Right cardiac atrium (tissue), 5 donors: ENCODE measurements around the gene TOX2. TPM values are rescaled to one million over a fixed set of nuclear protein-coding genes. Genes with fewer than 3 reads are reported as not detected.

Experiments used
- ATAC-seq, 2 donors: fragments of 200-7000 bp; cut with Tn5 transposase; one replicate each; pipeline versions ENCODE4 v1.8.0 to v1.9.1; 2020; ENCODE audit warnings: moderate library complexity in 2 of 2, mild to moderate bottlenecking in 1 of 2
- DNase-seq, 3 donors: peaks; one replicate each; pipeline ENCODE4 v3.0.0-alpha.2; 2020
- H3K27ac ChIP-seq: one replicate; pipeline ENCODE4 v1.5.1; 2013; ENCODE audit warnings: mild to moderate bottlenecking, low read length, control low read depth, moderate library complexity
- H3K27me3 ChIP-seq: one replicate; pipeline ENCODE4 v1.6.1; 2013; ENCODE audit not compliant: control insufficient read depth, insufficient read depth
- H3K4me1 ChIP-seq: one replicate; pipeline ENCODE4 v1.6.1; 2013; ENCODE audit warnings: low read length; ENCODE audit not compliant: control insufficient read depth, insufficient read depth
- H3K4me3 ChIP-seq: one replicate; pipeline ENCODE4 v1.5.1; 2013; ENCODE audit warnings: low read length, control low read depth
- H3K9me3 ChIP-seq: one replicate; pipeline ENCODE4 v1.6.1; 2013; ENCODE audit warnings: low read length; ENCODE audit not compliant: control insufficient read depth
- WGBS: extraction: QIAGEN DNeasy Blood & Tissue Kit; methylation state at CpG from one replicate; pipeline ENCODE4 v1.1.7; 2013; 5-methylcytosine and 5-hydroxymethylcytosine counted together
- intact Hi-C, 4 donors: fragments of 100-400 bp; cut with DNase I; formaldehyde crosslinking; loops; one replicate each; pipeline versions ENCODE4 v1.11.0 to v1.14.0; 2022 to 2023
- polyA plus RNA-seq: library from polyadenylated mRNA; stranded (reverse); fragments of 200-250 nt; gene quantifications from one replicate; pipeline ENCODE4 v1.2.3, GENCODE V29; 2013
- total RNA-seq, 4 donors: library from RNA; stranded (reverse); fragmentation: NEBNext Ultra II Directional; extraction: Animal tissue kit (Norgen Biotek cat#: 25700); gene quantifications; one replicate each; pipeline ENCODE4 v1.2.1, GENCODE V29; 2021
- donor health status: healthy with polysubstance abuse.
- donor health status: DM: no; HTN: yes; CAD: no.
- donor health status: DM: no; HTN: no; CAD: no.
- donor health status: DM: no; HTN: yes; CAD: no; lungs with severe emphysema.
- donor health status: DM: yes; HTN: yes; CAD: no.

Gene TOX2
- total and polyA plus RNA-seq, 5 donors = 0.99 to 3.0 (median 1.5) TPM

DNA sequence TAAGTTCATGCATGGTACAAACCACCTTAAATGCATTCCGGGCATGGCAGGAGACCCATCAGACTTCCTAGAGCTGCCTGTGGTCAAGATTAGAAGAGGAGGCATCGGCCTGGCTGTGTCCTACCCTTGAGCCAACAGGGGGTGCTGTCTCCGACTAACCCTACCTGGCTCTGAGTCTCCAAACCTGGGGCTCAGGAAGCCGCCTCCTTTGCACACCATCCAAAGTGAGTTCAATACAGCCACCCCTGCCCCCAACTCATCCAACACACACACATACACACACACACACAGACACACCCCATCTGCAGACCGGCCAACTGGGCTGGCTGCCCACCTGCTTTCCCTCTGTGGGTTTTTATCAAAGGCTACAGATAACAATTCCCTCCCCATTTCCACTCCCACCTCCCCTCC, 195.3 kb downstream of the TOX2 start:
- 32% methylated on average over 5 of the region's 5 CpGs for WGBS
- ATAC-seq (no peak), DNase-seq (peak in 2 of 3 donors; percentile 59 to 62)
- Histone ChIP-seq H3K4me1 (no peaks in the 10 kb centered on the region), H3K27ac (no peak overlapping the region), H3K9me3 (no peaks in the 10 kb centered on the region), H3K4me3 (no peak overlapping the region), H3K27me3 (no peaks in the 10 kb centered on the region)
- intact Hi-C loops = no loop called here

DNA sequence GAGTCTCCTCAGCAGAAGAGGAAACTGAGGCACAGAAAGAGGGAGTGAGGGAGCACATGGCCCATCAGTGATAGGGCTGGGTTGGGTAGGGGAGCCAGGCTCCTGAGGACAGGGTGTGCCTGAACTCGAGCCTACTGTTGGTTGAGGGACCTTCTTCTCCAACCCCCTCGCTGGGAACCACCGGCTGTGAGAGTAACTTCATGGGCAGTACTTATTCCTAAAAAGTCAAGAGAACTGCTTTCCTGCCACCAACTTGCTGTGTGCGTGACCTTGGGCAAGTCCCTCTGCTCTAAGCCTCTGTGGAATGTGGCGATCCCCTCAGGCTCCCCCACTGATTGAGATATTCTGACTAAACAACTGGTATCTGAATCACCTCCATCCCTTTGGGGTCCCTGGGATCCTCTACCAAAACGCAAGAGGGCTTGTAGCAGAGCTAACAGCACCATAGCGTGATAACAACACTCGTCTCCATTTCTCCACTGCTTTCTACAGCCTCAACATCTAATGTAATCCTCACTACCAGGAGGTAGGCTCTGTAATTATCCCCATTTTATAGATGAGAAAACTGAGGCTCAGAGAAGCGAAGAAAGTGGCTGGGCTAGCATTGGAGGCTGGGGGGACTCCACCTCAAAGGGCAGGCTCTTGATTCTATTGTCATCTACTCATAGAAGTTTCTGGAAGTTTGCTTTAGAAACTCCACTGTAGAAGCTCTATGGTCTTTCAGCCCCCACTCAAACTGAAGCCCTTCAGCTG, 196.3 kb downstream of the TOX2 start:
- intact Hi-C loops = loop anchor here in 1 of 4 donors (1.0 kb wide), 1 partner anchor 15 kb away; no protein-coding TSS in a partner anchor
- Histone ChIP-seq H3K4me3 (no peak overlapping the region), H3K4me1 (no peaks in the 10 kb centered on the region), H3K27me3 (no peaks in the 10 kb centered on the region), H3K9me3 (no peaks in the 10 kb centered on the region), H3K27ac (no peak overlapping the region)
- 58% methylated on average over 9 of the region's 9 CpGs for WGBS
- DNase-seq = no peak
- ATAC-seq = no peak

DNA sequence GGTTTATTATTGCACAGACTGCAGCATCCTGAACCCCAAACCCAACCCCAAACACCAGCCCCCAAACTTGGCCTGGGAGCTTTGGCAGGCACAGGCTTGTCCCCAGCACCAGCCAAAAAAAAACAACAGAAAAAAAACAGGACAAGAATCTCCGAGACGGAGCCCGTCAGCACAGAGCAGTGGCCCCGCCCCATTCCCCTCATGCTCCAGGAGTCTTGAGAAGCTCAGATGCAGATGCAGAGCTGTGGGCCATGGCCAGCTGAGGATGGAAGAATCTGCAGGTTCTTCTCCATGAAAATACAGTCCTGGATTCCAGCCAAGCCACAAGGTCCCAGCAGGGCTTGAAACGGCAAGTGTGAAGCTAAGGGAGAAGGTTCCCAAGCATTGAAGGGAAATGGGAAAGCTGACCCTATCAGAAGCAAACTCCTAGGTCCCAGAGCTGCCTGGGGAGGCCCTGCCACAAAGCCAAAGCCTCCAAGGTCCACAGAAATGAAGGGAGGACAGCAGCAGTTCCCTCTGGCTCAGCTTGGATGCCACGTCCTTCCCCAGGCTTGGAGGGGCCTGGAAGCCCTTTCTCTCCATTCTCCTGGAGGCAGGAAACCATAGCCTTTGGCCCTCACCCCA, 197.2 kb downstream of the TOX2 start:
- ATAC-seq = no peak

DNA sequence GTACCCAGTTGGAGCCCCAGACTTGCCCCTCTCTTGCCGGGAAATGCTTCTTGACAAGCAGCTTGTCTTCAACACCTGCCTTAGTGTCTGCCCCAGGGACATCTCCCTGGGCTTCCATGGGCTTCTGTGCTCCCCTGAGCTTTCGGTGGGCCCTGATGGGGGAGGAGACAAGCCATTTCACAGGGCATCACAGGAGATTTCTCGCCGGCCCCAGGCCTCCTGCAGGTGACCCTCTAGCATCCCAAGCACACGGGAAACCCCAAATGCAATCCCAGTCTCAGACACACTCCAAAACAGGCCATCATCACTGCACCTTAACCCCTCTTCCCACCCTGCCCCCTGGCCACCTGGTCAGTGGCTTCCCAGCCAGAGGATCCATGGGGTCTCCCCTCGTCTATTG, 197.8 kb downstream of the TOX2 start:
- H3K27ac ChIP-seq = no peak overlapping the region
- no peaks in the 10 kb centered on the region for H3K27me3 ChIP-seq
- ATAC-seq (no peak), DNase-seq (no peak)
- H3K4me3 ChIP-seq = no peak overlapping the region
- H3K4me1 ChIP-seq = no peaks in the 10 kb centered on the region
- intact Hi-C loops = no loop called here
- whole genome bisulfite sequencing = 77% methylated on average over 6 of the region's 6 CpGs
- H3K9me3 ChIP-seq = no peaks in the 10 kb centered on the region

More for the DNA sequence above, 197.2 kb downstream of the TOX2 start:
- intact Hi-C loops = loop anchor here in 1 of 4 donors (1.0 kb wide), 1 partner anchor 14 kb away; no protein-coding TSS in a partner anchor
- Histone ChIP-seq H3K4me3 (no peak overlapping the region), H3K27ac (no peak overlapping the region), H3K27me3 (no peaks in the 10 kb centered on the region), H3K9me3 (no peaks in the 10 kb centered on the region), H3K4me1 (no peaks in the 10 kb centered on the region)
- 21% methylated on average over 6 of the region's 6 CpGs for WGBS
- peak in 2 of 3 donors; percentile 54 to 69 for DNase-seq

DNA sequence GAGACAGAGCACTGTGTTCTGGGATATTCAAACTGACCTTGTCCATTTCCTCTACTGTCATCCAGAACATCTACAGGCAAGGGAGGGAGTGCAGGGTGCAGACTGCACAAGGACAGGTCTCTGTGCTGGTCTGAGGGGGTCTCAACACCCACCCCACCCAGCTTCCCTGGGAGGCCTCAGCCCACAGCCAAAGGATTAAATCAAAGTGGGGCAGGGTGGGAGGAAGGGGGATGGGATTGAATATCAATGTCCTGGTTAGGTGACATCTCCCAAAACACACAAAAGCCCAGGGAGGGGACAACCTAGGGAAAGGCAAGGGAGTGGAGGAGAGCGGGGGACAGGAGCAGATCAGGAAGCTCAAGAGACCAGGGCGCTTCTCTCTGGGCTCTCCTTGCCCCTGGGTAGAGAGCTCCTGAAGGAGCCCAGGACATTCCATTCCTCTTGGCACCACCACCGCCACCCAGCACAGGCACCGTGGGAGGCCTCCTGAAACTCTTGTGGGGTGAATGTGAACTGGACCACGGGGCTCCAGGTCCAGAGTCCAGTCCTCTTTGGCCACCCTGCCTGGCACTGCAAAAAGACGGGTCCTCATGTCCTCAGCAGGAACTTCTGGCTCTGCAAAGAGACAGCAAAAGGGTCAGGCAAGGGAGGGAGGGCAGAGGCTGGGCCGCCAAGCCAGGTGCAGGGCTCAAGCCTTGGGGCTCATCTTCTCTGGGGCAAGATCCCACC, 198.4 kb downstream of the TOX2 start:
- no peak for ATAC-seq
- Histone ChIP-seq H3K4me1 (no peaks in the 10 kb centered on the region), H3K27me3 (no peaks in the 10 kb centered on the region), H3K4me3 (no peak overlapping the region), H3K9me3 (no peaks in the 10 kb centered on the region), H3K27ac (no peak overlapping the region)
- intact Hi-C loops = no loop called here
- DNase-seq = peak in 1 of 3 donors; percentile 43
- 78% methylated on average over 7 of the region's 7 CpGs for WGBS

DNA sequence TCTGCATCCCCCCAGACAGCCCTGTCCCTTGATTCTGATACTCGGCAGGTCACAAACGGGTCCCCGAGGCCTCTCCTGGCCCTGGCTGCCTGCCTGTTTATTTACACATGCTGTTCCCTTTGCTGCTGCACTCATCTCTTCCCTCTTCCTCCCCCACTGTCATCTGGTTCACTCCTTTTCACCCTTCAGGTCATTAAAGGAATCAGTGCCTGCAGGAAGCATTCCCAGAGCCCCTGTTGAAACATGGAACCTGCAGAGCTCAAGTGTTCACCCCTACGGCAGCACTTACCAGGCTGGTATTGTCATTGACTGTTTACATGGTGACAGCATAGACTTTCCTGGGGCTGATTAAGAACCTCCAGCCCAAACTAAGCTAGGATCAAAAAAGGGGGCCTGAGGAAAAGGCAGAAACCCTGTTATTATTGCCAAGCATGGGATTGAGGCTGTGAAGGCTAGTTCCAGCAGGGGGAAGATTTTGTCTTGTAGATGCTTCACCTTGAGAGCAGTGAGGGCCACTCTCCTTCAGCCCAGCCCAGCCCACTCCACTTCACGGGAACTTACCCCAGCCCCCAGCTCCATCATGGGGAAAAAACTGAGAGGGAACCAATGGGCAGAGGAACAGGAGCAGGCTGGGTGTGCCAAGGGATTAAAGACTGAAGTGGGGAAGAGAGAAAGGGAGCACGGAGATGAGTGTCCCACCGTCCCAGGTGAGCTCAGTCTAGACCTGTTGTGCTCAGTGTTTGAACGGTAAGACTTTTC, 199.1 kb downstream of the TOX2 start:
- no peak overlapping the region for H3K27ac ChIP-seq
- WGBS = 54% methylated on average over 8 of the region's 8 CpGs
- H3K9me3 ChIP-seq = no peaks in the 10 kb centered on the region
- H3K4me1 ChIP-seq = no peaks in the 10 kb centered on the region
- intact Hi-C loops = no loop called here
- H3K4me3 ChIP-seq = no peak overlapping the region
- DNase-seq (no peak), ATAC-seq (no peak)
- no peaks in the 10 kb centered on the region for H3K27me3 ChIP-seq

DNA sequence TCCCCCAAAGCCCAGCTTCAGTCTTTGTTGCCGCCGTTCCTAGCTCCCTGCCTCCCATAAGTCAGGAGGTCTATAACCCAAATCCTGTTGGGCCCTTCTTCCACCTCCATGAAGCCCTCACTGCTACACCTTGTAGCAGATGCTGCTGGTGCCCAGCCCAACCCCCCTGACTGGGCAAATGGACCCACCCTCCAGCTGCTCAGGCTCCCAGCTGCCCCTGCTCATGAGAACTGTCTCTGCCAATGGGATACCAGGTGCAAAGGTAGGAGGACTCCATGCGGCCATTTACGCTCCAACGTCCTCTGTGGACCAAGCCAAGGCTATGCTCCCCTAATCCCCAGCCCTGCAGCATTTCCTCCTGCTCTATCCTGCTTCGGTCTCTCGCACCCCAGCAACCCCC, 200.5 kb downstream of the TOX2 start:
- no peaks in the 10 kb centered on the region for H3K27me3 ChIP-seq
- ATAC-seq = no peak
- no peak overlapping the region for H3K27ac ChIP-seq
- no peak overlapping the region for H3K4me3 ChIP-seq
- no peaks in the 10 kb centered on the region for H3K9me3 ChIP-seq
- no peak for DNase-seq
- no peaks in the 10 kb centered on the region for H3K4me1 ChIP-seq
- intact Hi-C loops = loop anchor here in 2 of 4 donors (5.0 kb wide), 1 partner anchor 72 kb away; the partner anchor contains the start of gene JPH2 (in 2 of the 2)
- 85% methylated on average over 7 of the region's 7 CpGs for WGBS

DNA sequence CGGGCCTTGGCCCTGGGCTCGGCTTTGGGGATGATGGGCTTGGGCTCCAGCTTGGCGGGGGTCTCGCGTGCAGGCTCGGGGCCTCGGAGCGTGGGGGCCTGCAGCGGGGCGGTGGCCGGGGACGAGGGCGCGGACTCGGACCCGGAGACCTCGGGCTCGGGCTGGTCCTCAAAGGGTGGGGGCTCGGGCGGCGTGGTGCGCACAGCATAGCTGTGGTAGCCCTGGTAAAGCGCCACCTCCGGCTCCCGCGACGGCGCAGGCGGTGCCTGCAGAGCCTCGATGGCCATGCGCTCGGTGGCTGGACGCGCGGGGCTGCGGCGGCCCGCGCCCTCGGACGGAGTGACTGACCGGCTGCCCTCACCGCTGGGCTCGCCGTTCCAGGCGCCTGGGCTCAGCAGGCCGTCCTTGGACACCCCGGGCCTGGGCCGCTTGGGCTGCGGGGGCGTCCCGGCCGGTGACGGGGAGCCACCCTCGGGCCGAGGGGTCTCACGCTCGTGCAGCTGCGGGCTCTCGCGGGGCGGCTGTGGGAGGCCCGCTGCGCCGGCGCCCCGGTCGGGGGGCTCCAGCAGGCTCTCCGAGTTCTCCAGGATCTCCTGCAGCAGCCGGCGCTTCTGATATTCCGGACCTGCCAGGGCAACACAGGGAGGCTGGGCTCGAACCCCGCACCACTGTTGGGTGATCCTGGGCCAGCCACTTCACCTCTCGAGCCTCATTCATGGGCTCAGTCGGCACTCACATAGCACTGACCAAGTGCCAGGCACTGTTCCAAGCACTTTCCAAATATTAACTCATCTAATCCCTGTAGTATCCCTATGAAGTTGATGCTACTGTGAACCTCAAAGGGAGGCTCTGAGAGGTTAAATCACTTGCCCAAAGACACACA, 201.4 kb downstream of the TOX2 start:
- DNase-seq (peak in 2 of 3 donors; percentile 51 to 60), ATAC-seq (peak; percentile 8 to 17)
- H3K27me3 ChIP-seq = no peaks in the 10 kb centered on the region
- H3K9me3 ChIP-seq = no peaks in the 10 kb centered on the region
- peaks cover 2% of the 10 kb centered on the region for H3K4me1 ChIP-seq
- H3K4me3 ChIP-seq = no peak overlapping the region
- H3K27ac ChIP-seq = no peak overlapping the region
- WGBS = 46% methylated on average over 76 of the region's 76 CpGs
- intact Hi-C loops = loop anchor here in 3 of 4 donors (2.0 to 5.0 kb wide), 2 partner anchors 71 to 73 kb away; partner anchors contain the start of gene JPH2 (in 2 of the 3)

DNA sequence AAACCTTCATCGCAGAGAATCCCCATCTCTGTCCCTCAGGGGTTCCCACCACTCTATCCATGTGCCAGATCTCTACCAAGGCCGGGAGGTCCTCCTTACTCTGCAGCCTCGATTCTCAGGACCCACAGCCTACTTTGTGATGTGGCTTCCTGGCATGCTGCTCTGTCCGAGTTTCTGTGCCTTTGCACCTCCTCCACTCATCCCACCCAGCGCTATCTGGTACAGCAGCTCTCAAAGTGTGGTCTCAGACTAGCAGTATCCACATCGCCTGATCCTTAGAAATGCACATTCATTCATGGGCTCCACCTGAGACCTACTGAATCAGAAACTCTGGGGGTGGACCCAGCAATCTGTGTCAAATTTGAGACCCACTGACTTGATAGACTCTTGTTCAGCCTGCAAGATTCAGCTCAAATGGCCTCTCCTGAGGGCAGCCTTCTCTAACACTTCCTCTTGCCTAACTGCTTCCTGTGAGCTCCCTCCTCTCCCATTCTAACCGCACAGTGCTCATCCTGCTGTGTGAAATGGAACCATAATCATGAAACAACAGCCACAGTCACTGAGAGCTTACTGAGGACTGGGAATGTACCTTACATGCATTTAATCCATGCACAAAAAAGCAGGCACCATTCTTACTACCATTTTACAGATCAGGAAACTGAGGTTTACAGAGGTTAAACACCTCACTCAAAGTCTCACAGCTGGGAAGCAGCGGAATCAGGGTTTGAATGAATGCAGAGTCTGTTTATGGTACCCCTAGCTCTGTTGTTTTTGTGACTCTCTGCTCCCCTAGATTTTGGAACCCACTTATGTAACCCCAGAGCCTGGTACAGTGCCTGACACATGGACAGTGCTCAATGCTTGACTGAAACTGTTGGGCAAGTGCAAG, 202.9 kb downstream of the TOX2 start:
- Histone ChIP-seq H3K27me3 (no peaks in the 10 kb centered on the region), H3K27ac (no peak overlapping the region), H3K9me3 (no peaks in the 10 kb centered on the region), H3K4me3 (no peak overlapping the region), H3K4me1 (peaks cover 2% of the 10 kb centered on the region)
- WGBS = 76% methylated on average over 8 of the region's 8 CpGs
- DNase-seq (no peak), ATAC-seq (no peak)
- intact Hi-C loops = loop anchor here in 3 of 4 donors (2.0 to 5.0 kb wide), 2 partner anchors 70 to 71 kb away; partner anchors contain the start of gene JPH2 (in 2 of the 3)
